Calu3 (cell line): ENCODE measurements around the gene APH1B. TPM values are rescaled to one million over a fixed set of nuclear protein-coding genes. Genes with fewer than 3 reads are reported as not detected.
A peak's percentile ranks its signal among the peaks of the same experiment; 100 is the strongest.

Experiments used
- BruUV-seq: library from RNA; stranded (reverse); fragments of 400-500 nt; replicated peaks from 2 replicates; lab custom pipeline; 2021; lab: Mats Ljungman, UMichigan
- CTCF ChIA-PET: fragments of 300-600 bp; sonication (Branson Sonifier 250); formaldehyde crosslinking; loops from one replicate; lab custom pipeline; 2022; ENCODE audit warnings: antibody characterized with exemption; lab: Charles Lee
- DNase-seq: peaks from one replicate; pipeline ENCODE4 v3.0.0; 2022
- H3K27ac Mint-ChIP-seq: one replicate; pipeline ENCODE4 v1.8.0; 2022; ENCODE audit warnings: mixed read lengths; ENCODE audit not compliant: unreplicated experiment
- H3K27me3 Mint-ChIP-seq: one replicate; pipeline ENCODE4 v1.8.0; 2022; ENCODE audit warnings: mixed read lengths; ENCODE audit not compliant: unreplicated experiment
- H3K36me3 Mint-ChIP-seq: one replicate; pipeline ENCODE4 v1.8.0; 2022; ENCODE audit warnings: mild to moderate bottlenecking, moderate library complexity, mixed read lengths; ENCODE audit not compliant: insufficient read depth, unreplicated experiment
- H3K4me1 Mint-ChIP-seq: one replicate; pipeline ENCODE4 v1.8.0; 2022; ENCODE audit warnings: mild to moderate bottlenecking, low read depth, mixed read lengths; ENCODE audit not compliant: unreplicated experiment
- H3K4me3 Mint-ChIP-seq: one replicate; pipeline ENCODE4 v1.8.0; 2022; ENCODE audit warnings: mild to moderate bottlenecking, low read depth, moderate library complexity, mixed read lengths; ENCODE audit not compliant: unreplicated experiment
- H3K9me3 Mint-ChIP-seq: one replicate; pipeline ENCODE4 v1.8.0; 2022; ENCODE audit warnings: low read depth, mixed read lengths; ENCODE audit not compliant: unreplicated experiment
- CTCF ChIP-seq: fragments of 200-600 bp; IDR thresholded peaks from one replicate; pipeline ENCODE4 v1.8.0; 2022; ENCODE audit warnings: antibody characterized with exemption; ENCODE audit not compliant: unreplicated experiment
- intact Hi-C: fragments of 100-400 bp; cut with micrococcal nuclease; formaldehyde crosslinking; loops from one replicate; pipeline ENCODE4 v1.10.0; 2022; ENCODE audit not compliant: unreplicated experiment
- total RNA-seq: library from RNA; stranded (reverse); gene quantifications from 2 replicates; pipeline ENCODE4 v1.2.3, GENCODE V29; 2022

APH1B gene
- total RNA-seq, 1 experiment from 2014 or later, result 11.4 TPM

GRCh38 chr15:63288778-63289378, 11.5 kb downstream of the APH1B start:
- CTCF ChIA-PET, result interaction anchor here (0.6 to 3.8 kb wide), 5 partner anchors 11 to 178 kb away, joined by 3 to 37 read pairs (median 3); partner anchors contain the start of gene APH1B
- intact Hi-C loops, result loop anchor here (1.0 to 2.0 kb wide), 2 partner anchors 114 to 172 kb away; no protein-coding TSS in a partner anchor
- H3K4me3 Mint-ChIP-seq, result no peak overlapping the region
- no peak overlapping the region for H3K27ac Mint-ChIP-seq
- H3K9me3 Mint-ChIP-seq, result no peaks in the 10 kb centered on the region
- peak; percentile 55 for TF ChIP-seq CTCF
- DNase-seq, result peak; percentile 30
- no TSS peak for BruUV-seq
- H3K27me3 Mint-ChIP-seq, result no peaks in the 10 kb centered on the region
- peaks cover 9% of the 10 kb centered on the region for H3K4me1 Mint-ChIP-seq
- no peaks in the 10 kb centered on the region for H3K36me3 Mint-ChIP-seq

DNA sequence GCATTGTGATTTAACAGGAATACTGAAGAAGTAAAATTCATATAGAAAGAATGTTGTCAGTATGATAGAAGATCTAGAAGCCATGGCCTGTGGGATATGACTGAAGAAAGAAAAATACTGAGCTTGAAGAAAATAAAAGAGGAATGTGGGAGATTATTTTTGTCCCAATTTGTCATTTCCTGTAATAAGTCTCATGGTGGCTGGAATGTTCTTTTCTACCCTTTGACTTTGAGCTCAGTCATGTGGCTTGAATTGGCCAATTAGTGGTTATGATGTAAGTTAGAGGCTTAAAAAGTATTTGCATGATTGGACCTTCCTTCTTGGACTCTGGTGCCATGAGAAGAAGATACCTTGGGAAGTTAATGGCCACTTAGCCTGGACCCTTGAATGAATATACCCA, 14.1 kb downstream of the APH1B start:
- no peak for DNase-seq
- Mint-ChIP-seq H3K27ac (no peak overlapping the region), H3K9me3 (no peaks in the 10 kb centered on the region), H3K4me3 (no peak overlapping the region), H3K36me3 (no peaks in the 10 kb centered on the region), H3K4me1 (peaks cover 9% of the 10 kb centered on the region), H3K27me3 (no peaks in the 10 kb centered on the region)
- CTCF ChIA-PET, result interaction anchor here (0.6 to 3.8 kb wide), 6 partner anchors 9 to 170 kb away, joined by 3 to 37 read pairs (median 4); no protein-coding TSS in a partner anchor
- no TSS peak for BruUV-seq
- no peak for TF ChIP-seq CTCF
- intact Hi-C loops, result no loop called here

DNA sequence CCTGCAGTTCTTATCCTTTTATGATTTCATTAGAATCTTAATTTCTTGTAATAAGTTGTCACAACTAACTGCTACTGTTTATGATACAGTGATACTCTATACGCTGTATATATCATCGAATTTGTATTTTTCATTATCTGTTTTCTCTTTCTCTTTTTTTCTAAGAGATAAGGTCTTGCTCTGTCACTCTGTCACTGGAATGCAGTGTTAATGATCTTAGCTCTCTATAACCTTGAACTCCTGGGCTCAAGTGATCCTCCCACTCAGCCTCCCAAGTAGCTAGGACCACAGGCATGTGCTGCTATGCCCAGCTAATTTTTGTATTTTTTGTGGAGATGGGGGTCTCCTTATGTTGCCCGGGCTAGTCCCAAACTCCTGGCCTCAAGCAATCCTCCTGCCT, 14.8 kb downstream of the APH1B start:
- Mint-ChIP-seq H3K27ac (no peak overlapping the region), H3K4me3 (no peak overlapping the region), H3K27me3 (no peaks in the 10 kb centered on the region), H3K36me3 (no peaks in the 10 kb centered on the region), H3K9me3 (no peaks in the 10 kb centered on the region), H3K4me1 (peaks cover 9% of the 10 kb centered on the region)
- CTCF ChIA-PET, result interaction anchor here (0.6 to 2.0 kb wide), 3 partner anchors 8 to 132 kb away, joined by 4 to 5 read pairs (median 5); no protein-coding TSS in a partner anchor
- no peak for TF ChIP-seq CTCF
- intact Hi-C loops, result no loop called here
- DNase-seq, result no peak
- no TSS peak for BruUV-seq

GRCh38 chr15:63292771-63293170, 15.4 kb downstream of the APH1B start:
- Mint-ChIP-seq H3K4me3 (no peak overlapping the region), H3K9me3 (no peaks in the 10 kb centered on the region), H3K27me3 (no peaks in the 10 kb centered on the region), H3K4me1 (peaks cover 9% of the 10 kb centered on the region), H3K27ac (no peak overlapping the region), H3K36me3 (no peaks in the 10 kb centered on the region)
- no peak for DNase-seq
- BruUV-seq, result no TSS peak
- no peak for TF ChIP-seq CTCF
- CTCF ChIA-PET, result interaction anchor here (0.6 kb wide), 1 partner anchor 32 kb away, joined by 5 read pairs; no protein-coding TSS in a partner anchor
- intact Hi-C loops, result no loop called here
